HepG2 (cell line): Measurements from ENCODE around the gene DNAJC2. TPM values are rescaled to one million over a fixed set of nuclear protein-coding genes. Genes with fewer than 3 reads are reported as not detected.
A peak's percentile ranks its signal among the peaks of the same experiment; 100 is the strongest.

Experiments used
- BRD4 ChIP-seq: sonication (generic); formaldehyde crosslinking; IDR thresholded peaks from 2 replicates; pipeline ENCODE4 v1.4.0; 2020; ENCODE audit warnings: missing genetic modification reagents
- FOSL2 ChIP-seq: sonication (generic); formaldehyde crosslinking; IDR thresholded peaks from 2 replicates; pipeline ENCODE4 v1.4.0; 2020; ENCODE audit warnings: missing genetic modification reagents
- IKZF1 ChIP-seq: fragments of 450-650 bp; IDR thresholded peaks from 2 replicates; pipeline ENCODE4 v1.7.1; 2016
- ISX ChIP-seq: sonication (generic); formaldehyde crosslinking; conservative IDR thresholded peaks from 2 replicates; pipeline ENCODE4 v1.5.0; 2020; ENCODE audit warnings: missing genetic modification reagents
- NCOA2 ChIP-seq: sonication (generic); formaldehyde crosslinking; IDR thresholded peaks from 2 replicates; pipeline ENCODE4 v1.8.0; 2022; ENCODE audit warnings: inconsistent platforms
- PTBP1 ChIP-seq: fragments of 200-400 bp; formaldehyde crosslinking; IDR thresholded peaks from 2 replicates; pipeline ENCODE4 v1.6.1; 2018; ENCODE audit warnings: low read length, low read depth; ENCODE audit not compliant: poor library complexity, severe bottlenecking
- SIN3B ChIP-seq: fragments of 150-350 bp; IDR thresholded peaks from 2 replicates; pipeline ENCODE4 v1.6.1; 2014; ENCODE audit warnings: low read length
- ZBTB1 ChIP-seq: sonication (generic); formaldehyde crosslinking; IDR thresholded peaks from 2 replicates; pipeline ENCODE4 v1.4.0; 2020; ENCODE audit warnings: missing genetic modification reagents, borderline replicate concordance
- ZMYM3 ChIP-seq: sonication (generic); formaldehyde crosslinking; IDR thresholded peaks from 2 replicates; pipeline ENCODE4 v1.5.1; 2020; ENCODE audit warnings: mild to moderate bottlenecking, missing genetic modification reagents
- ZNF256 ChIP-seq: sonication (generic); formaldehyde crosslinking; conservative IDR thresholded peaks from 2 replicates; pipeline ENCODE4 v1.4.0; 2020; ENCODE audit warnings: missing genetic modification reagents
- ZNF263 ChIP-seq: sonication (generic); formaldehyde crosslinking; IDR thresholded peaks from 2 replicates; pipeline ENCODE4 v1.4.0; 2020; ENCODE audit warnings: missing genetic modification reagents
- ZNF317 ChIP-seq: sonication (generic); formaldehyde crosslinking; IDR thresholded peaks from 2 replicates; pipeline ENCODE4 v1.5.0; 2020; ENCODE audit warnings: mild to moderate bottlenecking, missing genetic modification reagents
- polyA plus RNA-seq, 8 experiments: library from polyadenylated mRNA; depleted of rRNA in 3 of 8; stranded (reverse) in 7 of 8; unstranded in 1 of 8; fragments of >200 nt; fragmentation: Illumina TruSeq in 4 of 8; extraction: Trizol in 4 of 8; gene quantifications; 2 replicates each; pipeline versions ENCODE4 v1.2.1 to v1.2.3, GENCODE V29; 2011 to 2016; ENCODE audit warnings: low read depth in 4 of 8, missing spikeins in 1 of 8, mixed read lengths in 1 of 8; ENCODE audit not compliant: insufficient read depth in 1 of 8
- total RNA-seq, 5 experiments: library from RNA; depleted of rRNA; stranded (reverse); fragments of >200 nt; fragmentation: Illumina TruSeq; extraction: Trizol; gene quantifications; 2 replicates each; pipeline ENCODE4 v1.2.3, GENCODE V29; 2016; ENCODE audit warnings: low read depth in 1 of 5
- TF ChIP-seq, protein P1 (sequence below): sonication (generic); formaldehyde crosslinking; IDR thresholded peaks from 2 replicates; pipeline ENCODE4 v1.4.0; 2020; ENCODE audit warnings: missing genetic modification reagents
- TF ChIP-seq, protein P2 (sequence below): sonication (generic); formaldehyde crosslinking; IDR thresholded peaks from 2 replicates; pipeline ENCODE4 v1.5.1; 2020; ENCODE audit warnings: missing genetic modification reagents, mild to moderate bottlenecking, borderline replicate concordance
- TF ChIP-seq, protein P3 (sequence below): IDR thresholded peaks from 2 replicates; pipeline ENCODE4 v1.6.1; 2012; ENCODE audit warnings: inconsistent platforms
- TF ChIP-seq, protein P4 (sequence below): sonication (generic); formaldehyde crosslinking; IDR thresholded peaks from 2 replicates; pipeline ENCODE4 v1.5.1; 2020; ENCODE audit warnings: mild to moderate bottlenecking, missing genetic modification reagents, moderate library complexity
- TF ChIP-seq, protein P5 (sequence below): sonication (generic); formaldehyde crosslinking; IDR thresholded peaks from 2 replicates; pipeline ENCODE4 v1.5.0; 2020; ENCODE audit warnings: mild to moderate bottlenecking, missing genetic modification reagents, borderline replicate concordance

The DNAJC2 gene
- total and polyA plus RNA-seq, 2 of the 13 experiments (the other 11 are each of a cell fraction or from before 2014, with no cell fraction given) = 19.6 to 42.0 TPM

DNA sequence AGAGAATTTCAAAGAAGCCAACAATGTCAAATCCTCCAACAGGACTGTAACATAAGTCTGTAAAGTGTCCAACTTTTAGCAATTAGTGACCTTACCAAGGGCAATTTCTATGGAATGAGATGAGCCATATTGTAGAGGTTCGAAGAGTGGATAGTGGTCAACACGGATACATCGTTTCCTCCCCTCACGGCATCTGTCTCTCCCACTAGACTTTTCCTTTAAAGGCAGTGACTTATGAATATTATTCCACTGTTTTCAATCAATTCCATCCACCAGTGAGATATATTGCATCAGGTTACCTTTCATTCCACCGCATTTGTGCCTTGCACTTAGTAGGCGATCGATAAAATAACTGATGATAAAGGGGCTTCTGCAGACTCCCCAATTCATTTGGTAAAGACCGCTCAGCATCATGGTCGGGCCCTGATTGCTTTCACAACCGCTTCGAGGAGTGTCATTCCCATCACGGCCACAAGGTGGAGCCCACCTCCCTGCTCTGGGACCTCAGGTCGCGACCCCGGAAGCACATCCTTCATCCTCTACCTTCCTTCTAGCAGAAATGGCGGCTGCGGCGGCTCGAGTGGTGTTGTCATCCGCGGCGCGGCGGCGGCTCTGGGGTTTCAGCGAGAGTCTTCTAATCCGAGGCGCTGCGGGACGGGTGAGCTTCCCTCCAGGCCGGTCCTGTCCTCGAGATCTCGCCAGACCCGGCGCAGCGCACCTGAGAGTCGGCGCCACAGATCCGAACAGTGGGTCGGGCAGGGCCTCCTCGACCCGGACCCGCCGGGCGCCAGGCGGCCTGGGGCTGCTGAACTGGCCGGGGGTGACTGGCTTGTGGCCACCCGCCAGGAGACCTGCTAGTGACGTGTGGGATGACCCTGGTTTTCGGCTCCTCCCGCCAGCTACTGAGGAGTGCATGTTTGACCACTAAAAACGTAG, 47.4 kb downstream of the DNAJC2 start, which contains the start of gene PMPCB (continued):
- TF ChIP-seq ZNF256 (CRISPR knock-in tag) (0 out of 2 replicates have a peak, but pooled peaks have one; percentile 53), FOSL2 (CRISPR knock-in tag) (peak; percentile 64), BRD4 (peak; percentile 90), ZNF263 (CRISPR knock-in tag) (peak; percentile 37; the same call in 1 of the 2 replicates), NCOA2 (CRISPR knock-in tag) (peak; percentile 53; the same call in 1 of the 2 replicates), ZNF317 (CRISPR knock-in tag) (0 out of 2 replicates have a peak, but pooled peaks have one; percentile 33), SIN3B (peak; percentile 47; the same call in 1 of the 2 replicates), ISX (0 out of 2 replicates have a peak, but pooled peaks have one; percentile 51), IKZF1 (no peak), ZBTB1 (CRISPR knock-in tag) (no peak), PTBP1 (no peak), ZMYM3 (CRISPR knock-in tag) (no peak)
- TF ChIP-seq, protein P1, sequence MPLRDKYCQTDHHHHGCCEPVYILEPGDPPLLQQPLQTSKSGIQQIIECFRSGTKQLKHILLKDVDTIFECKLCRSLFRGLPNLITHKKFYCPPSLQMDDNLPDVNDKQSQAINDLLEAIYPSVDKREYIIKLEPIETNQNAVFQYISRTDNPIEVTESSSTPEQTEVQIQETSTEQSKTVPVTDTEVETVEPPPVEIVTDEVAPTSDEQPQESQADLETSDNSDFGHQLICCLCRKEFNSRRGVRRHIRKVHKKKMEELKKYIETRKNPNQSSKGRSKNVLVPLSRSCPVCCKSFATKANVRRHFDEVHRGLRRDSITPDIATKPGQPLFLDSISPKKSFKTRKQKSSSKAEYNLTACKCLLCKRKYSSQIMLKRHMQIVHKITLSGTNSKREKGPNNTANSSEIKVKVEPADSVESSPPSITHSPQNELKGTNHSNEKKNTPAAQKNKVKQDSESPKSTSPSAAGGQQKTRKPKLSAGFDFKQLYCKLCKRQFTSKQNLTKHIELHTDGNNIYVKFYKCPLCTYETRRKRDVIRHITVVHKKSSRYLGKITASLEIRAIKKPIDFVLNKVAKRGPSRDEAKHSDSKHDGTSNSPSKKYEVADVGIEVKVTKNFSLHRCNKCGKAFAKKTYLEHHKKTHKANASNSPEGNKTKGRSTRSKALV (CRISPR knock-in tag) = peak; percentile 58; the same call in 1 of the 2 replicates
- TF ChIP-seq, protein P2, sequence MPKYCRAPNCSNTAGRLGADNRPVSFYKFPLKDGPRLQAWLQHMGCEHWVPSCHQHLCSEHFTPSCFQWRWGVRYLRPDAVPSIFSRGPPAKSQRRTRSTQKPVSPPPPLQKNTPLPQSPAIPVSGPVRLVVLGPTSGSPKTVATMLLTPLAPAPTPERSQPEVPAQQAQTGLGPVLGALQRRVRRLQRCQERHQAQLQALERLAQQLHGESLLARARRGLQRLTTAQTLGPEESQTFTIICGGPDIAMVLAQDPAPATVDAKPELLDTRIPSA = peak; percentile 54; the same call in 1 of the 2 replicates
- TF ChIP-seq, protein P3, sequence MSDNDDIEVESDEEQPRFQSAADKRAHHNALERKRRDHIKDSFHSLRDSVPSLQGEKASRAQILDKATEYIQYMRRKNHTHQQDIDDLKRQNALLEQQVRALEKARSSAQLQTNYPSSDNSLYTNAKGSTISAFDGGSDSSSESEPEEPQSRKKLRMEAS = peak; percentile 81
- TF ChIP-seq, protein P4, sequence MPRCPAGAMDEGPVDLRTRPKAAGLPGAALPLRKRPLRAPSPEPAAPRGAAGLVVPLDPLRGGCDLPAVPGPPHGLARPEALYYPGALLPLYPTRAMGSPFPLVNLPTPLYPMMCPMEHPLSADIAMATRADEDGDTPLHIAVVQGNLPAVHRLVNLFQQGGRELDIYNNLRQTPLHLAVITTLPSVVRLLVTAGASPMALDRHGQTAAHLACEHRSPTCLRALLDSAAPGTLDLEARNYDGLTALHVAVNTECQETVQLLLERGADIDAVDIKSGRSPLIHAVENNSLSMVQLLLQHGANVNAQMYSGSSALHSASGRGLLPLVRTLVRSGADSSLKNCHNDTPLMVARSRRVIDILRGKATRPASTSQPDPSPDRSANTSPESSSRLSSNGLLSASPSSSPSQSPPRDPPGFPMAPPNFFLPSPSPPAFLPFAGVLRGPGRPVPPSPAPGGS (CRISPR knock-in tag) = peak; percentile 79
- TF ChIP-seq, protein P5, sequence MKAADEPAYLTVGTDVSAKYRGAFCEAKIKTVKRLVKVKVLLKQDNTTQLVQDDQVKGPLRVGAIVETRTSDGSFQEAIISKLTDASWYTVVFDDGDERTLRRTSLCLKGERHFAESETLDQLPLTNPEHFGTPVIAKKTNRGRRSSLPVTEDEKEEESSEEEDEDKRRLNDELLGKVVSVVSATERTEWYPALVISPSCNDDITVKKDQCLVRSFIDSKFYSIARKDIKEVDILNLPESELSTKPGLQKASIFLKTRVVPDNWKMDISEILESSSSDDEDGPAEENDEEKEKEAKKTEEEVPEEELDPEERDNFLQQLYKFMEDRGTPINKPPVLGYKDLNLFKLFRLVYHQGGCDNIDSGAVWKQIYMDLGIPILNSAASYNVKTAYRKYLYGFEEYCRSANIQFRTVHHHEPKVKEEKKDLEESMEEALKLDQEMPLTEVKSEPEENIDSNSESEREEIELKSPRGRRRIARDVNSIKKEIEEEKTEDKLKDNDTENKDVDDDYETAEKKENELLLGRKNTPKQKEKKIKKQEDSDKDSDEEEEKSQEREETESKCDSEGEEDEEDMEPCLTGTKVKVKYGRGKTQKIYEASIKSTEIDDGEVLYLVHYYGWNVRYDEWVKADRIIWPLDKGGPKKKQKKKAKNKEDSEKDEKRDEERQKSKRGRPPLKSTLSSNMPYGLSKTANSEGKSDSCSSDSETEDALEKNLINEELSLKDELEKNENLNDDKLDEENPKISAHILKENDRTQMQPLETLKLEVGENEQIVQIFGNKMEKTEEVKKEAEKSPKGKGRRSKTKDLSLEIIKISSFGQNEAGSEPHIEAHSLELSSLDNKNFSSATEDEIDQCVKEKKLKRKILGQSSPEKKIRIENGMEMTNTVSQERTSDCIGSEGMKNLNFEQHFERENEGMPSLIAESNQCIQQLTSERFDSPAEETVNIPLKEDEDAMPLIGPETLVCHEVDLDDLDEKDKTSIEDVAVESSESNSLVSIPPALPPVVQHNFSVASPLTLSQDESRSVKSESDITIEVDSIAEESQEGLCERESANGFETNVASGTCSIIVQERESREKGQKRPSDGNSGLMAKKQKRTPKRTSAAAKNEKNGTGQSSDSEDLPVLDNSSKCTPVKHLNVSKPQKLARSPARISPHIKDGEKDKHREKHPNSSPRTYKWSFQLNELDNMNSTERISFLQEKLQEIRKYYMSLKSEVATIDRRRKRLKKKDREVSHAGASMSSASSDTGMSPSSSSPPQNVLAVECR = peak; percentile 92; the same call in 1 of the 2 replicates
